Left ventricle myocardium inferior (tissue), 1 donor: ENCODE measurements around the gene TLN1. TPM values are rescaled to one million over a fixed set of nuclear protein-coding genes. Genes with fewer than 3 reads are reported as not detected.

Experiments used
- DNase-seq: peaks from one replicate; pipeline ENCODE4 v3.0.0-alpha.2; 2020
- H3K27ac ChIP-seq: fragments of 200-600 bp; replicated peaks from 2 replicates; pipeline ENCODE4 v1.8.0; 2021
- H3K27me3 ChIP-seq: fragments of 200-600 bp; 2 replicates; pipeline ENCODE4 v1.8.0; 2021; ENCODE audit warnings: low read depth
- H3K36me3 ChIP-seq: fragments of 200-600 bp; 2 replicates; pipeline ENCODE4 v1.8.0; 2021
- H3K4me1 ChIP-seq: fragments of 200-600 bp; 2 replicates; pipeline ENCODE4 v1.8.0; 2021
- H3K4me3 ChIP-seq: fragments of 200-600 bp; 2 replicates; pipeline ENCODE4 v1.8.0; 2021; ENCODE audit warnings: mild to moderate bottlenecking, moderate library complexity
- H3K9me3 ChIP-seq: fragments of 200-600 bp; replicated peaks from 2 replicates; pipeline ENCODE4 v1.8.0; 2021
- CTCF ChIP-seq: fragments of 200-600 bp; IDR thresholded peaks from 2 replicates; pipeline ENCODE4 v1.8.0; 2021; ENCODE audit warnings: antibody characterized with exemption, mild to moderate bottlenecking, borderline replicate concordance
- intact Hi-C: fragments of 100-400 bp; cut with micrococcal nuclease; formaldehyde crosslinking; loops from one replicate; pipeline ENCODE4 v1.11.0; 2022
- total RNA-seq: library from RNA; stranded (reverse); fragmentation: NEBNext Ultra II Directional; extraction: Animal tissue kit (Norgen Biotek cat#: 25700); gene quantifications from one replicate; pipeline ENCODE4 v1.2.1, GENCODE V29; 2021
- donor health status: DM: no; HTN: yes; CAD: no; lungs with severe emphysema.

The TLN1 gene
- total RNA-seq, 1 donor from 2014 or later, result 234 TPM

- intact Hi-C loops, result no loop called here
- Histone ChIP-seq H3K4me1 (peaks cover 28% of the 10 kb centered on the region), H3K27ac (no peak overlapping the region), H3K4me3 (no peak overlapping the region), H3K36me3 (no peaks in the 10 kb centered on the region), H3K9me3 (no peaks in the 10 kb centered on the region), H3K27me3 (no peaks in the 10 kb centered on the region)
- DNase-seq, result no peak
- no peak for TF ChIP-seq CTCF
Observed at GRCh38 chr9:35674025-35674361, 58.0 kb downstream of the TLN1 start.

GRCh38 chr9:35673132-35674024, 58.6 kb downstream of the TLN1 start, which contains the start of gene CA9:
TSS of gene CA9 (plus strand) at chr9:35673928. CDS start at chr9:35673960, 32 bp downstream.
- H3K27ac ChIP-seq, result no peak within 1 kb of the TSS

GRCh38 chr9:35669331-35670145, 62.5 kb downstream of the TLN1 start:
- H3K27me3 ChIP-seq, result no peaks in the 10 kb centered on the region
- no peaks in the 10 kb centered on the region for H3K36me3 ChIP-seq
- H3K4me3 ChIP-seq, result no peak overlapping the region
- H3K4me1 ChIP-seq, result peaks cover 30% of the 10 kb centered on the region
- H3K9me3 ChIP-seq, result no peaks in the 10 kb centered on the region
- no peak overlapping the region for H3K27ac ChIP-seq
- TF ChIP-seq CTCF, result no peak
- DNase-seq, result no peak
- intact Hi-C loops, result no loop called here

More at GRCh38 chr9:35673132-35674024, 58.6 kb downstream of the TLN1 start, which contains the start of gene CA9:
- DNase-seq, result peak; percentile 57
- H3K36me3 ChIP-seq, result no peaks in the 10 kb centered on the region
- H3K4me3 ChIP-seq, result peak within 1 kb of the TSS; percentile 14
- intact Hi-C loops, result no loop called here
- TF ChIP-seq CTCF, result no peak
- H3K27me3 ChIP-seq, result no peaks in the 10 kb centered on the region
- H3K4me1 ChIP-seq, result peaks cover 28% of the 10 kb centered on the region
- no peaks in the 10 kb centered on the region for H3K9me3 ChIP-seq

GRCh38 chr9:35667939-35668338, 64.1 kb downstream of the TLN1 start:
- intact Hi-C loops, result no loop called here

More at GRCh38 chr9:35667939-35668338, 64.1 kb downstream of the TLN1 start:
- no peak for TF ChIP-seq CTCF
- Histone ChIP-seq H3K9me3 (no peaks in the 10 kb centered on the region), H3K27ac (no peak overlapping the region), H3K36me3 (no peaks in the 10 kb centered on the region), H3K27me3 (no peaks in the 10 kb centered on the region), H3K4me3 (no peak overlapping the region), H3K4me1 (peaks cover 20% of the 10 kb centered on the region)
- DNase-seq, result no peak
